Ramos (cell line): Measurements from ENCODE around the gene EPAS1.

Experiments used
- in situ Hi-C: fragments of 300-500 bp; cut with MboI; formaldehyde crosslinking; loops from one replicate; pipeline ENCODE4 v1.14.3; 2022; ENCODE audit warnings: low sequenced_read_pairs; ENCODE audit not compliant: unreplicated experiment

EPAS1 gene

GRCh38 chr2:46421361-46421760, 124.2 kb downstream of the EPAS1 start:
- in situ Hi-C loops = no loop called here

GRCh38 chr2:46422717-46423394, 125.6 kb downstream of the EPAS1 start:
- in situ Hi-C loops = no loop called here

GRCh38 chr2:46424937-46425336, 127.7 kb downstream of the EPAS1 start:
- in situ Hi-C loops = no loop called here

GRCh38 chr2:46428911-46429436, 131.8 kb downstream of the EPAS1 start:
- in situ Hi-C loops = no loop called here

- in situ Hi-C loops = no loop called here
Measured at GRCh38 chr2:46430413-46430812, 133.2 kb downstream of the EPAS1 start.

- in situ Hi-C loops = no loop called here
Measured at GRCh38 chr2:46430992-46431391, 133.8 kb downstream of the EPAS1 start.

- in situ Hi-C loops = no loop called here
Measured at GRCh38 chr2:46431481-46432235, 134.5 kb downstream of the EPAS1 start.

GRCh38 chr2:46434851-46435273, 137.7 kb downstream of the EPAS1 start:
- in situ Hi-C loops = no loop called here

GRCh38 chr2:46435353-46435752, 138.1 kb downstream of the EPAS1 start:
- in situ Hi-C loops = no loop called here

GRCh38 chr2:46435796-46436360, 138.7 kb downstream of the EPAS1 start:
- in situ Hi-C loops = no loop called here
